Transverse colon (tissue), 4 donors: ENCODE measurements around the gene DPAGT1. TPM values are rescaled to one million over a fixed set of nuclear protein-coding genes. Genes with fewer than 3 reads are reported as not detected.

Source experiments
- DNase-seq: peaks from one replicate; pipeline ENCODE4 v3.0.0-alpha.2; 2019
- H3K27ac ChIP-seq, 4 donors: fragments of 200-600 bp; sonication (generic); 2 replicates each; pipeline ENCODE4 v1.5.1; 2016 to 2018; ENCODE audit warnings: inconsistent platforms in 4 of 4
- H3K27me3 ChIP-seq: fragments of 200-600 bp; sonication (generic); 2 replicates; pipeline ENCODE4 v1.5.1; 2017; ENCODE audit warnings: inconsistent platforms
- H3K36me3 ChIP-seq, 4 donors: fragments of 200-600 bp; sonication (generic); 2 replicates each; pipeline ENCODE4 v1.5.1; 2017 to 2019; ENCODE audit warnings: inconsistent platforms in 4 of 4
- H3K4me1 ChIP-seq, 4 donors: fragments of 200-600 bp; sonication (generic); 2 replicates each; pipeline ENCODE4 v1.5.1; 2017 to 2020; ENCODE audit warnings: inconsistent platforms in 4 of 4
- H3K4me3 ChIP-seq, 4 donors: fragments of 200-600 bp; sonication (generic); 1 replicate in 1 of 4; 2 replicates in 3 of 4; pipeline versions ENCODE4 v1.5.1 to v1.6.1; 2017 to 2019; ENCODE audit warnings: inconsistent platforms in 4 of 4
- H3K9me3 ChIP-seq, 2 donors: fragments of 200-600 bp; sonication (generic); 2 replicates each; pipeline ENCODE4 v1.5.1; 2017 to 2019; ENCODE audit warnings: inconsistent platforms in 2 of 2
- EP300 ChIP-seq: sonication (generic); formaldehyde crosslinking; IDR thresholded peaks from one replicate; pipeline ENCODE4 v1.6.1; 2017; ENCODE audit warnings: antibody characterized with exemption, low read depth
- POLR2A ChIP-seq: fragments of 450-650 bp; IDR thresholded peaks from one replicate; pipeline ENCODE4 v1.6.1; 2016; ENCODE audit warnings: antibody characterized with exemption, mild to moderate bottlenecking, moderate library complexity
- POLR2AphosphoS5 ChIP-seq, 3 donors: sonication (generic); formaldehyde crosslinking; IDR thresholded peaks; one replicate each; pipeline ENCODE4 v1.6.1; 2016; ENCODE audit warnings: antibody characterized with exemption in 3 of 3
- WGBS, 2 donors: methylation state at CpG; one replicate each; pipeline ENCODE4 v1.1.5; 2018; ENCODE audit warnings: low coverage in 1 of 2; 5-methylcytosine and 5-hydroxymethylcytosine counted together
- in situ Hi-C, 4 donors: fragments of 200-750 bp; cut with MboI; loops; one replicate each; pipeline versions ENCODE4 v1.15.0 to v1.15.1; 2017; ENCODE audit warnings: low sequenced_read_pairs in 3 of 4, low pct_ligation_motif_present in 1 of 4, low pct_unique_long_range_greater_than_20kb in 1 of 4
- intact Hi-C: fragments of 100-400 bp; cut with DNase I; formaldehyde crosslinking; loops from one replicate; pipeline ENCODE4 v1.15.1; 2023; ENCODE audit warnings: low total_unique reads
- total RNA-seq, 4 donors: library from RNA; depleted of rRNA; stranded (reverse); fragments of >200 nt; gene quantifications; one replicate each; pipeline ENCODE4 v1.1.0, GENCODE V29; 2016
- TF ChIP-seq, protein P1 (sequence below), 5 experiments: fragments of 200-600 bp in 3 of 5; fragments of 450-650 bp in 2 of 5; sonication (generic) in 3 of 5; IDR thresholded peaks; 1 replicate in 2 of 5; 2 replicates in 3 of 5; pipeline ENCODE4 v1.5.1; 2016 to 2017; ENCODE audit warnings: antibody characterized with exemption in 5 of 5, inconsistent platforms in 3 of 5, mild to moderate bottlenecking in 2 of 5, moderate library complexity in 1 of 5

DPAGT1 gene
- total RNA-seq, 4 donors from 2014 or later = 4.5 to 63.9 (median 26.3) TPM

- Histone ChIP-seq H3K4me3 (peak overlapping the region in 2 of 4 donors; percentile 98 to 99), H3K36me3 (peaks cover 0 to 16% (median 0%) of the 10 kb centered on the region in 4 donors), H3K9me3 (no peaks in the 10 kb centered on the region), H3K27ac (peak overlapping the region in 3 of 4 donors; percentile 86 to 93 (median 90)), H3K27me3 (no peaks in the 10 kb centered on the region), H3K4me1 (peaks cover 11 to 29% (median 20%) of the 10 kb centered on the region in 4 donors)
- intact Hi-C loops = no loop called here
- in situ Hi-C loops = no loop called here
- TF ChIP-seq, protein P1, sequence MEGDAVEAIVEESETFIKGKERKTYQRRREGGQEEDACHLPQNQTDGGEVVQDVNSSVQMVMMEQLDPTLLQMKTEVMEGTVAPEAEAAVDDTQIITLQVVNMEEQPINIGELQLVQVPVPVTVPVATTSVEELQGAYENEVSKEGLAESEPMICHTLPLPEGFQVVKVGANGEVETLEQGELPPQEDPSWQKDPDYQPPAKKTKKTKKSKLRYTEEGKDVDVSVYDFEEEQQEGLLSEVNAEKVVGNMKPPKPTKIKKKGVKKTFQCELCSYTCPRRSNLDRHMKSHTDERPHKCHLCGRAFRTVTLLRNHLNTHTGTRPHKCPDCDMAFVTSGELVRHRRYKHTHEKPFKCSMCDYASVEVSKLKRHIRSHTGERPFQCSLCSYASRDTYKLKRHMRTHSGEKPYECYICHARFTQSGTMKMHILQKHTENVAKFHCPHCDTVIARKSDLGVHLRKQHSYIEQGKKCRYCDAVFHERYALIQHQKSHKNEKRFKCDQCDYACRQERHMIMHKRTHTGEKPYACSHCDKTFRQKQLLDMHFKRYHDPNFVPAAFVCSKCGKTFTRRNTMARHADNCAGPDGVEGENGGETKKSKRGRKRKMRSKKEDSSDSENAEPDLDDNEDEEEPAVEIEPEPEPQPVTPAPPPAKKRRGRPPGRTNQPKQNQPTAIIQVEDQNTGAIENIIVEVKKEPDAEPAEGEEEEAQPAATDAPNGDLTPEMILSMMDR (IDR thresholded peaks at IDR 0.05) = no peak
- TF ChIP-seq POLR2AphosphoS5 (IDR thresholded peaks at IDR 0.05) = peak in 2 of 3 donors; percentile 24 to 44
- WGBS, 2 donors = 55 to 75% methylated on average over 2 of the region's 2 CpGs
- DNase-seq = peak; percentile 55
Observed at GRCh38 chr11:119108857-119109221, 7.2 kb upstream of the DPAGT1 start.

- no peaks in the 10 kb centered on the region for H3K9me3 ChIP-seq
- peak; percentile 64 for DNase-seq
- peaks cover 12 to 35% (median 21%) of the 10 kb centered on the region in 4 donors for H3K4me1 ChIP-seq
- intact Hi-C loops = no loop called here
- 16 to 20% methylated on average over 1 to 7 of the region's 8 CpGs for WGBS, 2 donors
- peak overlapping the region; percentile 86 to 93 (median 90) for H3K27ac ChIP-seq
- H3K4me3 ChIP-seq = peak overlapping the region; percentile 69 to 99 (median 98)
- H3K27me3 ChIP-seq = no peaks in the 10 kb centered on the region
- in situ Hi-C loops = no loop called here
- TF ChIP-seq POLR2AphosphoS5 (IDR thresholded peaks at IDR 0.05) (no peak), POLR2A (no peak), EP300 (no peak)
- TF ChIP-seq, protein P1 (IDR thresholded peaks at IDR 0.05) = no peak
- H3K36me3 ChIP-seq = peaks cover 0 to 16% (median 0%) of the 10 kb centered on the region in 4 donors
Observed at GRCh38 chr11:119108146-119108856, 6.6 kb upstream of the DPAGT1 start.

- Histone ChIP-seq H3K36me3 (peaks cover 0 to 16% (median 0%) of the 10 kb centered on the region in 4 donors), H3K27ac (peak overlapping the region; percentile 86 to 93 (median 90)), H3K27me3 (no peaks in the 10 kb centered on the region), H3K4me1 (peaks cover 17 to 41% (median 27%) of the 10 kb centered on the region in 4 donors), H3K4me3 (peak overlapping the region; percentile 69 to 99 (median 98)), H3K9me3 (no peaks in the 10 kb centered on the region)
- TF ChIP-seq POLR2AphosphoS5 (IDR thresholded peaks at IDR 0.05) (no peak), POLR2A (peak; percentile 7)
- in situ Hi-C loops = no loop called here
- WGBS, 2 donors = 2% methylated on average over 16 of the region's 65 CpGs; no CpG with 5 or more reads in 1 of the 2 donors
- DNase-seq = no peak
- intact Hi-C loops = no loop called here
Observed at GRCh38 chr11:119107538-119108145, 6.0 kb upstream of the DPAGT1 start.

DNA sequence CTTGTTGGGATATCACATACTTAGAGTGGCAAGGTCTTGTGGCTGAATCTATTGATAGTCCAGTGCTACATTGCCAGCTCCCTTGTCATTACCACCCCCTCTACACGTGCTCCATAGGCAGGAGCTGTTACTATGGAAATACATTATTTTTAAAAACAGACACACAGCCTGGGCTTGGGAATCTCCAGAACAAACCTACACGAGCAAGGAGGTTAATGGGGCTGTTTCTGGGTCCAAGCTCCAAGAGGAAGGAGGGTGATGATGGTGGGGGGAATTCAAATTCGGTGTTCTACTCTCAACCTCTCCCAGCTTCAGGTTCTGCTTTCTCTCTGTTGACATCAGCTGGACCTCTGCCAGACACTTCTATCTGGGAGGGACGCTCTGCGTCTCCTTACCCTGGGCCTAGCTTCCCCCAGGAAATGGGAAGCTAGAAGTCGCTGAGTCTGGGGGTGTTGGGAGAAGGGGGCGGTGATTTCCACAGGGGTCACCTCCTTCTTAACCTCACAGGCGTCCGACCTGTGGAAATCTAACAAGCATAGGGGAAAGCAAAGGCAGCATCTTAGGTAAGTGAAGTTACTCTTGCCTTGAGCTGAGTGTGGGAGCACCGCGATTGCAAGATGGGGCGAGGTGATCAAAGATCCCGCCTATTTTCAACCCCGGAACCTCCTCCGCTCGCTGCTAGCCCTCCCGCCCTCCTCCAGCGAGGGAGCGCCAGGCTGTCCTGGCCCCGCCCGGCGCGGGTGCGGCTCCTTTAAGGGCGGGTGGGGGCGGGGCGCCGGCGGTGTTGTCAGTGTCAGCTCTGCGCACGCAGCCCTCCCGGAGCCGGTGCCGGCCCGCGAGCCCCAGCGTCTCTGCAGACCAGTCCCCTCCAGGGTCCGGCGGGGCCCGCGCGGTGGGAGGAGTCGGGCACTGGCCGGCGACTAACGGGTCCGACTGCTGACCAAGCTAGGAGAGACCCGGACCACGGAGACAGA, 5.2 kb upstream of the DPAGT1 start, which contains the start of gene C2CD2L:
Gene C2CD2L, plus strand, starts transcription at position 781 of the 974 bp plus-strand sequence. CDS start 398 bp downstream, outside the sequence.
- peaks cover 17 to 44% (median 27%) of the 10 kb centered on the region in 4 donors for H3K4me1 ChIP-seq

More for the DNA sequence above, 5.2 kb upstream of the DPAGT1 start, which contains the start of gene C2CD2L:
- no peaks in the 10 kb centered on the region for H3K27me3 ChIP-seq
- 3% methylated on average over 16 of the region's 49 CpGs; no CpG with 5 or more reads in 1 of the 2 donors for WGBS, 2 donors
- in situ Hi-C loops (no loop called here), intact Hi-C loops (no loop called here)
- H3K27ac ChIP-seq = peak within 1 kb of the TSS; percentile 86 to 93 (median 90)
- DNase-seq = peak; percentile 94
- H3K9me3 ChIP-seq = no peaks in the 10 kb centered on the region
- peak within 1 kb of the TSS; percentile 69 to 99 (median 98) for H3K4me3 ChIP-seq
- TF ChIP-seq POLR2A (peak; percentile 63), POLR2AphosphoS5 (IDR thresholded peaks at IDR 0.05) (peak; percentile 64 to 81 (median 81))
- TF ChIP-seq, protein P1 (IDR thresholded peaks at IDR 0.05) = no peak
- H3K36me3 ChIP-seq = peaks cover 0 to 10% (median 0%) of the 10 kb centered on the region in 4 donors
